ENCODE results near the gene ZNF768. TPM values are rescaled to one million over a fixed set of nuclear protein-coding genes. Genes with fewer than 3 reads are reported as not detected.

ZNF768 gene
- 9.5 and 12.8 TPM in 2 replicates for total RNA-seq

GRCh38 chr16:30526137-30526822, at the start of gene ZNF768:
Gene ZNF768, minus strand, starts transcription at chr16:30526566. Its CDS starts 153 bp downstream, at chr16:30526413.

GRCh38 chr16:30571445-30572322, 45.3 kb upstream of the ZNF768 start, which contains the start of gene ZNF688:
Gene ZNF688, minus strand, starts transcription at chr16:30571714. Its CDS starts 85 bp downstream, at chr16:30571629.

GRCh38 chr16:30557957-30558788, 31.8 kb upstream of the ZNF768 start, which contains the start of gene ZNF764:
Gene ZNF764, minus strand, starts transcription at chr16:30558374. Its CDS starts 192 bp downstream, at chr16:30558182.

DNA sequence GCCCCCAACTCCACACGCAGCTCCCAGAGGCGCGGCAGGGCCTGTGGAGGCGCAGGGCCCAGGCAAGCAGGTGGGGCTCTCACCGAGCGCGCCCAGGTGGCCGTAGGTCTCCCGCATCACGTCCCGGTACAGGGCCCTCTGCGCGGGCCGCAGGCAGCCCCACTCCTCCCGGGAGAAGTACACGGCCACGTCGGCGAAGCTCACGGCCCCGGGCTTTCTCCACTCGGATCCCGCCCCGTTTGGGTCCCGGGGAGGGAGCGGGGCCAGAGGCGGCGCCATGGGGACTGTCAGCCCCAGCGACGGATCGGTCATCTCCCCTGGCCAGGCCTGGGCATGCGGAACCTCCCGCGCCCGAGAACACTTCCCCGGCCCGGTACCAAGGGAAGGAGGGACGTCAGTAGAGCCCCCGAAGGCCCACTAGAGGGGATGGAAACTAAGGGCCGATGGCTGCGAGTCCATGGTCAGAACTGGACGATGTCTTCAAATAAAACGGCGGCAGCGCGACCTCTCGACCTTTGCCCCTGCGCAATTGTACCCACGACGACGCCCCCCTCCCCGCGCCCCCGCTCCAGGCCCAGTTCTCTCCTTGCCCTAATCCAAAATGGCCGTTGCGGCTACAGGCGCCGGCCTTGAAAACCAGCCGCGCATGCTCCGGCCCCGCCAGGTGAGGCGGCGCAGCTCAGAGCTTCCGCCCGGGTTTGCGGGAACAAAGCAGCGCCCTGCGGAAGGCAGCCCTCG, 8.2 kb upstream of the ZNF768 start, which contains the start of gene ZNF747:
ZNF747 (minus strand) TSS at position 491 of the 738 bp plus-strand sequence; CDS start at position 312, 179 bp downstream.

Other genes with a start within 250 kb of the ZNF768 start
- 33.8 and 39.1 TPM in 2 replicates for gene CD2BP2, start 171.3 kb downstream of the ZNF768 start, total RNA-seq
- 17.1 and 19.9 TPM in 2 replicates for gene TBC1D10B, start 156.1 kb downstream of the ZNF768 start, total RNA-seq
- gene MYL11, start 151.8 kb downstream of the ZNF768 start, total RNA-seq, result not detected in 2 replicates
- not detected in 2 replicates for gene SEPTIN1, start 144.0 kb downstream of the ZNF768 start, total RNA-seq
- gene ZNF48, start 131.1 kb downstream of the ZNF768 start, total RNA-seq, result 4.6 and 5.5 TPM in 2 replicates
- gene ZNF771, start 119.0 kb downstream of the ZNF768 start, total RNA-seq, result 9.8 and 10.5 TPM in 2 replicates
- gene DCTPP1, start 96.5 kb downstream of the ZNF768 start, total RNA-seq, result 5.5 and 6.9 TPM in 2 replicates
- 11.1 and 13.7 TPM in 2 replicates for gene SEPHS2, start 80.7 kb downstream of the ZNF768 start, total RNA-seq
- not detected in 2 replicates for gene ITGAL, start 53.8 kb downstream of the ZNF768 start, total RNA-seq
- 6.7 and 8.4 TPM in 2 replicates for gene ZNF747, start 8.3 kb upstream of the ZNF768 start, total RNA-seq
- 2.1 and 2.8 TPM in 2 replicates for gene ZNF764, start 31.8 kb upstream of the ZNF768 start, total RNA-seq
- 12.1 and 12.9 TPM in 2 replicates for gene ZNF688, start 45.1 kb upstream of the ZNF768 start, total RNA-seq
- 7.9 and 8.4 TPM in 2 replicates for gene ZNF785, start 59.1 kb upstream of the ZNF768 start, total RNA-seq
- gene ZNF689, start 83.8 kb upstream of the ZNF768 start, total RNA-seq, result 3.8 and 4.4 TPM in 2 replicates
- 3.4 and 3.8 TPM in 2 replicates for gene PRR14, start 124.4 kb upstream of the ZNF768 start, total RNA-seq
- gene FBRS, start 131.9 kb upstream of the ZNF768 start, total RNA-seq, result 12.7 and 15.3 TPM in 2 replicates
- gene SRCAP, start 172.6 kb upstream of the ZNF768 start, total RNA-seq, result 9.8 and 20.4 TPM in 2 replicates
- gene PHKG2, start 221.9 kb upstream of the ZNF768 start, total RNA-seq, result 16.5 and 16.9 TPM in 2 replicates
- gene CFAP119, start 235.5 kb upstream of the ZNF768 start, total RNA-seq, result 1.8 and 2.4 TPM in 2 replicates
- gene RNF40, start 235.8 kb upstream of the ZNF768 start, total RNA-seq, result 53.8 and 63.1 TPM in 2 replicates

Data from smooth muscle cell of bladder (primary cell).